Right atrium auricular region (tissue), 2 donors: ENCODE data around the gene C14orf180. TPM values are rescaled to one million over a fixed set of nuclear protein-coding genes. Genes with fewer than 3 reads are reported as not detected.

Experiments
- DNase-seq: peaks from one replicate; pipeline ENCODE4 v3.0.0-alpha.2; 2019; ENCODE audit warnings: low spot score
- H3K27ac ChIP-seq, 2 donors: fragments of 200-600 bp; sonication (generic); 1 replicate in 1 of 2; 2 replicates in 1 of 2; pipeline ENCODE4 v1.5.1; 2016 to 2019
- H3K27me3 ChIP-seq, 2 donors: fragments of 200-600 bp; sonication (generic); one replicate each; pipeline versions ENCODE4 v1.5.1 to v1.6.0; 2017 to 2019
- H3K36me3 ChIP-seq: fragments of 200-600 bp; sonication (generic); one replicate; pipeline ENCODE4 v1.5.1; 2016
- H3K4me1 ChIP-seq, 2 donors: fragments of 200-600 bp; sonication (generic); one replicate each; pipeline versions ENCODE4 v1.5.1 to v1.6.0; 2017 to 2019
- H3K4me3 ChIP-seq, 2 donors: fragments of 200-600 bp; sonication (generic); 1 replicate in 1 of 2; 2 replicates in 1 of 2; pipeline ENCODE4 v1.5.1; 2017 to 2019; ENCODE audit warnings: mild to moderate bottlenecking in 1 of 2, moderate library complexity in 1 of 2
- H3K9me3 ChIP-seq, 2 donors: fragments of 200-600 bp; sonication (generic); one replicate each; pipeline ENCODE4 v1.5.1; 2019
- CTCF ChIP-seq, 2 donors: fragments of 200-600 bp; sonication (generic); IDR thresholded peaks; one replicate each; pipeline ENCODE4 v1.5.1; 2019; ENCODE audit warnings: antibody characterized with exemption in 2 of 2
- total RNA-seq, 2 donors: library from RNA; depleted of rRNA; stranded (reverse); fragments of >200 nt; gene quantifications; one replicate each; pipeline ENCODE4 v1.1.0, GENCODE V29; 2016

C14orf180 gene
- total RNA-seq, 2 donors from 2014 or later = 59.5 to 135 TPM

GRCh38 chr14:104600805-104601204 lies 21.2 kb downstream of the C14orf180 start:
- Histone ChIP-seq H3K9me3 (no peaks in the 10 kb centered on the region), H3K27me3 (no peaks in the 10 kb centered on the region), H3K36me3 (no peaks in the 10 kb centered on the region), H3K4me3 (no peak overlapping the region), H3K27ac (no peak overlapping the region), H3K4me1 (peaks cover 0 to 15% of the 10 kb centered on the region in 2 donors)
- DNase-seq = no peak
- TF ChIP-seq CTCF (IDR thresholded peaks at IDR 0.05) = no peak

GRCh38 chr14:104601786-104602185 lies 22.2 kb downstream of the C14orf180 start:
- H3K36me3 ChIP-seq = no peaks in the 10 kb centered on the region
- H3K27ac ChIP-seq = no peak overlapping the region
- no peaks in the 10 kb centered on the region for H3K9me3 ChIP-seq
- no peak for TF ChIP-seq CTCF (IDR thresholded peaks at IDR 0.05)
- DNase-seq = no peak
- H3K4me3 ChIP-seq = no peak overlapping the region
- H3K27me3 ChIP-seq = no peaks in the 10 kb centered on the region
- peaks cover 0 to 15% of the 10 kb centered on the region in 2 donors for H3K4me1 ChIP-seq

- H3K27me3 ChIP-seq = no peaks in the 10 kb centered on the region
- DNase-seq = no peak
- H3K36me3 ChIP-seq = no peaks in the 10 kb centered on the region
- TF ChIP-seq CTCF (IDR thresholded peaks at IDR 0.05) = no peak
- H3K9me3 ChIP-seq = no peaks in the 10 kb centered on the region
- H3K27ac ChIP-seq = no peak overlapping the region
- H3K4me1 ChIP-seq = peaks cover 0 to 15% of the 10 kb centered on the region in 2 donors
- no peak overlapping the region for H3K4me3 ChIP-seq
These were observed 22.9 kb downstream of the C14orf180 start for GRCh38 chr14:104602315-104602932.

GRCh38 chr14:104602933-104603325 lies 23.4 kb downstream of the C14orf180 start:
- no peaks in the 10 kb centered on the region for H3K27me3 ChIP-seq
- H3K36me3 ChIP-seq = no peaks in the 10 kb centered on the region
- no peak overlapping the region for H3K4me3 ChIP-seq
- H3K9me3 ChIP-seq = no peaks in the 10 kb centered on the region
- H3K4me1 ChIP-seq = peaks cover 0 to 15% of the 10 kb centered on the region in 2 donors
- DNase-seq = no peak
- H3K27ac ChIP-seq = no peak overlapping the region
- TF ChIP-seq CTCF (IDR thresholded peaks at IDR 0.05) = no peak

GRCh38 chr14:104603711-104604401 lies 24.3 kb downstream of the C14orf180 start:
- TF ChIP-seq CTCF (IDR thresholded peaks at IDR 0.05) = no peak
- no peak for DNase-seq
- no peaks in the 10 kb centered on the region for H3K36me3 ChIP-seq
- no peak overlapping the region for H3K27ac ChIP-seq
- H3K27me3 ChIP-seq = no peaks in the 10 kb centered on the region
- H3K9me3 ChIP-seq = no peaks in the 10 kb centered on the region
- peak overlapping the region in 1 of 2 donors; percentile 39 for H3K4me3 ChIP-seq
- peaks cover 0 to 11% of the 10 kb centered on the region in 2 donors for H3K4me1 ChIP-seq
